HepG2 (cell line): ENCODE measurements around the gene SNED1. TPM values are rescaled to one million over a fixed set of nuclear protein-coding genes. Genes with fewer than 3 reads are reported as not detected.

ENCODE experiments used
- ATAC-seq: fragments of 200-7000 bp; cut with Tn5 transposase; 3 replicates; pipeline ENCODE4 v1.9.1; 2020; ENCODE audit warnings: mild to moderate bottlenecking, moderate library complexity
- BruUV-seq: library from RNA; stranded (reverse); fragments of 400-500 nt; replicated peaks from 2 replicates; lab custom pipeline; 2021; lab: Mats Ljungman, UMichigan
- CTCF ChIA-PET: fragments of 300-600 bp; formaldehyde crosslinking; extraction: SDS; loops from one replicate; lab custom pipeline; 2021; ENCODE audit warnings: low total read pairs, inconsistent platforms, low intra/inter-chr PET ratio; lab: Yijun Ruan, JAX
- POLR2A ChIA-PET: fragments of 350-600 bp; sonication (Branson Sonifier 250); formaldehyde crosslinking; loops from one replicate; lab custom pipeline; 2020; ENCODE audit warnings: antibody characterized with exemption, inconsistent platforms; lab: Yijun Ruan, JAX
- DNase-seq: peaks from one replicate; pipeline ENCODE4 v3.0.0-alpha.2; 2015; ENCODE audit warnings: low spot score
- FAIRE-seq: peaks from 3 replicates; lab custom pipeline; 2011; peaks lifted over from hg19 to GRCh38; lab: Jason Lieb, UNC
- H2AFZ ChIP-seq: one replicate; pipeline ENCODE4 v1.6.1; 2011; ENCODE audit warnings: low read length, inconsistent platforms
- H3K27ac ChIP-seq: fragments of 300-600 bp; 3 replicates; pipeline ENCODE4 v1.8.0; 2011; ENCODE audit warnings: mixed run types, mild to moderate bottlenecking, mixed read lengths, low read length, inconsistent platforms; ENCODE audit not compliant: insufficient read depth; ENCODE audit errors: extremely low read length
- H3K27me3 ChIP-seq, 2 experiments: fragments of 200-600 bp in 1 of 2; 2 replicates in 1 of 2; 3 replicates in 1 of 2; pipeline versions ENCODE4 v1.6.0 to v1.8.0; 2011; ENCODE audit warnings: low read length in 2 of 2, mild to moderate bottlenecking in 2 of 2, moderate library complexity in 2 of 2, inconsistent platforms in 1 of 2; ENCODE audit not compliant: insufficient read depth in 2 of 2, control insufficient read depth in 1 of 2
- H3K36me3 ChIP-seq, 2 experiments: fragments of 200-600 bp in 1 of 2; replicated peaks in 1 of 2; 2 replicates in 1 of 2; 3 replicates in 1 of 2; pipeline versions ENCODE4 v1.5.1 to v1.8.0; 2011; ENCODE audit warnings: low read length in 2 of 2, inconsistent platforms in 1 of 2; ENCODE audit not compliant: insufficient read depth in 2 of 2, control insufficient read depth in 1 of 2
- H3K4me1 ChIP-seq: 2 replicates; pipeline ENCODE4 v1.5.1; 2012; ENCODE audit warnings: low read length, inconsistent platforms; ENCODE audit not compliant: insufficient read depth
- H3K4me2 ChIP-seq: 2 replicates; pipeline ENCODE4 v1.6.0; 2011; ENCODE audit warnings: low read depth, low read length, inconsistent platforms
- H3K4me3 ChIP-seq, 3 experiments: fragments of 200-600 bp in 1 of 3; sonication (generic), shearing (Covaris generic) in 1 of 3; replicated peaks in 1 of 3; 2 replicates each; pipeline ENCODE4 v1.5.1; 2011 to 2016; ENCODE audit warnings: low read length in 3 of 3, inconsistent platforms in 2 of 3, low read depth in 2 of 3, mild to moderate bottlenecking in 2 of 3, control low read depth in 1 of 3, mixed read lengths in 1 of 3; ENCODE audit not compliant: insufficient read depth in 1 of 3
- H3K79me2 ChIP-seq: one replicate; pipeline ENCODE4 v1.6.1; 2011; ENCODE audit warnings: low read length, inconsistent platforms; ENCODE audit not compliant: insufficient read depth
- H3K9ac ChIP-seq: 2 replicates; pipeline ENCODE4 v1.6.0; 2011; ENCODE audit warnings: mild to moderate bottlenecking, low read depth, low read length, inconsistent platforms; ENCODE audit not compliant: insufficient read depth
- H3K9me3 ChIP-seq: 2 replicates; pipeline ENCODE4 v1.5.1; 2012; ENCODE audit warnings: mild to moderate bottlenecking, low read length
- H4K20me1 ChIP-seq: 2 replicates; pipeline ENCODE4 v1.6.0; 2011; ENCODE audit warnings: inconsistent platforms, mild to moderate bottlenecking, low read length, moderate library complexity; ENCODE audit not compliant: insufficient read depth
- AGO1 ChIP-seq: fragments of 200-400 bp; formaldehyde crosslinking; IDR thresholded peaks from 2 replicates; pipeline ENCODE4 v1.6.1; 2017; ENCODE audit warnings: mild to moderate bottlenecking, low read depth, low read length, moderate library complexity; ENCODE audit not compliant: poor library complexity, severe bottlenecking
- FOSL2 ChIP-seq: sonication (generic); formaldehyde crosslinking; IDR thresholded peaks from 2 replicates; pipeline ENCODE4 v1.4.0; 2020; ENCODE audit warnings: missing genetic modification reagents
- GABPA ChIP-seq, 2 experiments: IDR thresholded peaks; 2 replicates each; pipeline ENCODE4 v1.6.1; 2011 to 2016; ENCODE audit warnings: low read depth in 2 of 2, low read length in 1 of 2, missing biosample characterization in 1 of 2, missing genetic modification characterization in 1 of 2
- HDAC1 ChIP-seq: sonication (generic); formaldehyde crosslinking; IDR thresholded peaks from 2 replicates; pipeline ENCODE4 v1.5.1; 2020; ENCODE audit warnings: mild to moderate bottlenecking, missing genetic modification reagents
- MIER3 ChIP-seq: IDR thresholded peaks from 2 replicates; pipeline ENCODE4 v1.6.1; 2016; ENCODE audit warnings: missing compliant biosample characterization, borderline replicate concordance
- POLR2AphosphoS5 ChIP-seq: IDR thresholded peaks from 2 replicates; pipeline ENCODE4 v1.6.1; 2012; ENCODE audit warnings: low read depth, low read length
- REXO4 ChIP-seq: sonication (generic); formaldehyde crosslinking; IDR thresholded peaks from 2 replicates; pipeline ENCODE4 v1.8.0; 2022; ENCODE audit warnings: missing genetic modification reagents, mild to moderate bottlenecking, borderline replicate concordance
- SNAPC2 ChIP-seq: sonication (generic); formaldehyde crosslinking; IDR thresholded peaks from 2 replicates; pipeline ENCODE4 v1.8.1; 2022; ENCODE audit warnings: mild to moderate bottlenecking, missing genetic modification reagents
- ZFP36 ChIP-seq: fragments of 150-350 bp; IDR thresholded peaks from 2 replicates; pipeline ENCODE4 v1.6.1; 2018; ENCODE audit warnings: borderline replicate concordance, low read length, low read depth; ENCODE audit not compliant: partially characterized antibody
- ZNF180 ChIP-seq: sonication (generic); formaldehyde crosslinking; IDR thresholded peaks from 2 replicates; pipeline ENCODE4 v1.4.0; 2020; ENCODE audit warnings: low read depth, missing genetic modification reagents, borderline replicate concordance
- ZNF225 ChIP-seq: sonication (generic); formaldehyde crosslinking; IDR thresholded peaks from 2 replicates; pipeline ENCODE4 v1.4.0; 2020; ENCODE audit warnings: mild to moderate bottlenecking, missing genetic modification reagents
- ZNF382 ChIP-seq: sonication (generic); formaldehyde crosslinking; IDR thresholded peaks from 2 replicates; pipeline ENCODE4 v1.5.0; 2020; ENCODE audit warnings: missing genetic modification reagents, mild to moderate bottlenecking, borderline replicate concordance
- ZNF691 ChIP-seq: sonication (generic); formaldehyde crosslinking; IDR thresholded peaks from 2 replicates; pipeline ENCODE4 v1.4.0; 2020; ENCODE audit warnings: missing genetic modification reagents, low read depth, mild to moderate bottlenecking, borderline replicate concordance
- ZNF878 ChIP-seq: sonication (generic); formaldehyde crosslinking; IDR thresholded peaks from 2 replicates; pipeline ENCODE4 v1.8.1; 2023; ENCODE audit warnings: mild to moderate bottlenecking, missing genetic modification reagents, moderate library complexity
- ZSCAN31 ChIP-seq: sonication (generic); formaldehyde crosslinking; IDR thresholded peaks from 2 replicates; pipeline ENCODE4 v1.5.0; 2020; ENCODE audit warnings: low read depth, mild to moderate bottlenecking, missing genetic modification reagents
- WGBS: methylation state at CpG from one replicate; pipeline ENCODE4 v1.1.6; 2017; ENCODE audit warnings: low lambda C conversion rate; 5-methylcytosine and 5-hydroxymethylcytosine counted together
- in situ Hi-C: cut with HindIII; loops from 2 replicates; pipeline ENCODE4 v1.10.0; 2017; ENCODE audit warnings: low pct_unique_long_range_greater_than_20kb; ENCODE audit not compliant: extremely low pct_ligation_motif_present
- intact Hi-C: fragments of 100-400 bp; cut with micrococcal nuclease; formaldehyde crosslinking; loops from one replicate; pipeline ENCODE4 v1.10.0; 2022; ENCODE audit not compliant: unreplicated experiment
- polyA plus RNA-seq, 8 experiments: library from polyadenylated mRNA; depleted of rRNA in 3 of 8; stranded (reverse) in 7 of 8; unstranded in 1 of 8; fragments of >200 nt; fragmentation: Illumina TruSeq in 4 of 8; extraction: Trizol in 4 of 8; gene quantifications; 2 replicates each; pipeline versions ENCODE4 v1.2.1 to v1.2.3, GENCODE V29; 2011 to 2016; ENCODE audit warnings: low read depth in 4 of 8, missing spikeins in 1 of 8, mixed read lengths in 1 of 8; ENCODE audit not compliant: insufficient read depth in 1 of 8
- total RNA-seq, 5 experiments: library from RNA; depleted of rRNA; stranded (reverse); fragments of >200 nt; fragmentation: Illumina TruSeq; extraction: Trizol; gene quantifications; 2 replicates each; pipeline ENCODE4 v1.2.3, GENCODE V29; 2016; ENCODE audit warnings: low read depth in 1 of 5
- TF ChIP-seq, protein P1 (sequence below): IDR thresholded peaks from 2 replicates; pipeline ENCODE4 v1.6.1; 2016; ENCODE audit warnings: low read depth

The SNED1 gene
- total and polyA plus RNA-seq, 2 of the 13 experiments (the other 11 are each of a cell fraction or from before 2014, with no cell fraction given), result 0.15 to 0.65 TPM

GRCh38 chr2:241052677-241053360 is 54.4 kb downstream of the SNED1 start:
- intact Hi-C loops, result no loop called here
- no peak overlapping the region for H3K4me3 ChIP-seq
- DNase-seq, result no peak
- CTCF ChIA-PET, result no interaction called here
- H2AFZ ChIP-seq, result no peak overlapping the region
- no TSS peak for BruUV-seq
- H3K9me3 ChIP-seq, result no peaks in the 10 kb centered on the region
- TF ChIP-seq ZNF225 (CRISPR knock-in tag) (no peak), MIER3 (CRISPR knock-in tag) (no peak), POLR2AphosphoS5 (no peak), HDAC1 (CRISPR knock-in tag) (no peak), ZSCAN31 (no peak), ZNF691 (CRISPR knock-in tag) (no peak), SNAPC2 (no peak), ZFP36 (no peak), ZNF180 (CRISPR knock-in tag) (no peak), REXO4 (CRISPR knock-in tag) (no peak), ZNF878 (CRISPR knock-in tag) (no peak), AGO1 (no peak), GABPA (IDR thresholded peaks at IDR 0.05; ENCODE audit: low read depth, low read length) (no peak), GABPA (CRISPR knock-in tag; IDR thresholded peaks at IDR 0.05; ENCODE audit: low read depth) (no peak), ZNF382 (CRISPR knock-in tag) (no peak), FOSL2 (CRISPR knock-in tag) (no peak)
- TF ChIP-seq, protein P1, sequence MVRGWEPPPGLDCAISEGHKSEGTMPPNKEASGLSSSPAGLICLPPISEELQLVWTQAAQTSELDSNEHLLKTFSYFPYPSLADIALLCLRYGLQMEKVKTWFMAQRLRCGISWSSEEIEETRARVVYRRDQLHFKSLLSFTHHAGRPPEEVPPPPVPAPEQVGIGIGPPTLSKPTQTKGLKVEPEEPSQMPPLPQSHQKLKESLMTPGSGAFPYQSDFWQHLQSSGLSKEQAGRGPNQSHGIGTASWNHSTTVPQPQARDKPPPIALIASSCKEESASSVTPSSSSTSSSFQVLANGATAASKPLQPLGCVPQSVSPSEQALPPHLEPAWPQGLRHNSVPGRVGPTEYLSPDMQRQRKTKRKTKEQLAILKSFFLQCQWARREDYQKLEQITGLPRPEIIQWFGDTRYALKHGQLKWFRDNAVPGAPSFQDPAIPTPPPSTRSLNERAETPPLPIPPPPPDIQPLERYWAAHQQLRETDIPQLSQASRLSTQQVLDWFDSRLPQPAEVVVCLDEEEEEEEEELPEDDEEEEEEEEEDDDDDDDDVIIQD (CRISPR knock-in tag), result no peak
- TF ChIP-seq, all 625 proteins: peak for 0
- FAIRE-seq (no peak), ATAC-seq (no peak; the same call in 2 of the 3 replicates)
- H4K20me1 ChIP-seq, result no peaks in the 10 kb centered on the region
- H3K27ac ChIP-seq, result no peak overlapping the region
- POLR2A ChIA-PET, result no interaction called here
- H3K79me2 ChIP-seq, result no peaks in the 10 kb centered on the region
- no peaks in the 10 kb centered on the region for H3K4me1 ChIP-seq
- H3K36me3 ChIP-seq, result no peaks in the 10 kb centered on the region
- WGBS, result 71% methylated on average over 21 of the region's 31 CpGs
- in situ Hi-C loops, result no loop called here
- no peak overlapping the region for H3K4me2 ChIP-seq
- H3K27me3 ChIP-seq, result no peaks in the 10 kb centered on the region
- no peak overlapping the region for H3K9ac ChIP-seq
